IMR-90 (cell line): ENCODE data around the gene TGM2. TPM values are rescaled to one million over a fixed set of nuclear protein-coding genes. Genes with fewer than 3 reads are reported as not detected.

Source experiments
- ATAC-seq: fragments of 200-7000 bp; cut with Tn5 transposase; 2 replicates; pipeline ENCODE4 v1.9.1; 2020; ENCODE audit warnings: low read depth, mild to moderate bottlenecking, moderate library complexity
- BruUV-seq: library from RNA; stranded (reverse); fragments of 400-500 nt; replicated peaks from 2 replicates; lab custom pipeline; 2021; lab: Mats Ljungman, UMichigan
- CTCF ChIA-PET: fragments of 300-600 bp; formaldehyde crosslinking; extraction: SDS; loops from one replicate; lab custom pipeline; 2021; ENCODE audit warnings: antibody characterized with exemption; lab: Yijun Ruan, JAX
- POLR2A ChIA-PET: fragments of 300-600 bp; sonication (Branson Sonifier 250); formaldehyde crosslinking; loops from one replicate; lab custom pipeline; 2022; ENCODE audit warnings: antibody characterized with exemption; ENCODE audit not compliant: unreplicated experiment; lab: Charles Lee
- DNase-seq: peaks from one replicate; pipeline ENCODE4 v3.0.0; 2013
- H2AFZ ChIP-seq: replicated peaks from 2 replicates; pipeline ENCODE3; 2013; ENCODE audit warnings: low read length, mild to moderate bottlenecking; ENCODE audit not compliant: poor library complexity
- H2AK5ac ChIP-seq: 2 replicates; pipeline ENCODE4 v1.6.1; 2013; ENCODE audit warnings: low read depth, low read length, inconsistent platforms
- H2AK9ac ChIP-seq: replicated peaks from 2 replicates; pipeline ENCODE3; 2013; ENCODE audit warnings: mild to moderate bottlenecking, low read depth, low read length, moderate library complexity; ENCODE audit not compliant: poor library complexity
- H2BK120ac ChIP-seq: 2 replicates; pipeline ENCODE4 v1.6.1; 2013; ENCODE audit warnings: low read depth, low read length, inconsistent platforms
- H2BK15ac ChIP-seq: 3 replicates; pipeline ENCODE4 v1.6.1; 2013; ENCODE audit warnings: low read depth, low read length, inconsistent platforms
- H2BK20ac ChIP-seq: 2 replicates; pipeline ENCODE4 v1.6.1; 2013; ENCODE audit warnings: low read depth, mild to moderate bottlenecking, inconsistent platforms, low read length, moderate library complexity
- H2BK5ac ChIP-seq: 2 replicates; pipeline ENCODE4 v1.6.1; 2013; ENCODE audit warnings: mild to moderate bottlenecking, low read depth, low read length, inconsistent platforms; ENCODE audit not compliant: poor library complexity, severe bottlenecking
- H3K14ac ChIP-seq: replicated peaks from 2 replicates; pipeline ENCODE4 v1.6.1; 2013; ENCODE audit warnings: low read depth, low read length, inconsistent platforms
- H3K18ac ChIP-seq: 2 replicates; pipeline ENCODE4 v1.6.1; 2013; ENCODE audit warnings: low read depth, low read length, control low read depth
- H3K23ac ChIP-seq: 2 replicates; pipeline ENCODE4 v1.6.1; 2013; ENCODE audit warnings: low read depth, low read length, inconsistent platforms
- H3K27ac ChIP-seq: 2 replicates; pipeline ENCODE4 v1.5.1; 2013; ENCODE audit warnings: mild to moderate bottlenecking, control low read depth, low read length; ENCODE audit not compliant: insufficient read depth
- H3K27me3 ChIP-seq: 2 replicates; pipeline ENCODE4 v1.6.1; 2013; ENCODE audit warnings: low read length; ENCODE audit not compliant: control insufficient read depth, insufficient read depth
- H3K36me3 ChIP-seq: 2 replicates; pipeline ENCODE4 v1.6.1; 2013; ENCODE audit warnings: low read length, mixed read lengths; ENCODE audit not compliant: control insufficient read depth, insufficient read depth
- H3K4ac ChIP-seq: 2 replicates; pipeline ENCODE4 v1.6.1; 2013; ENCODE audit warnings: low read depth, low read length, inconsistent platforms
- H3K4me1 ChIP-seq: 2 replicates; pipeline ENCODE4 v1.6.1; 2013; ENCODE audit warnings: low read length, mixed read lengths; ENCODE audit not compliant: control insufficient read depth, insufficient read depth
- H3K4me2 ChIP-seq: 2 replicates; pipeline ENCODE4 v1.6.1; 2013; ENCODE audit warnings: low read depth, mild to moderate bottlenecking, control low read depth, low read length, moderate library complexity
- H3K4me3 ChIP-seq: 2 replicates; pipeline ENCODE4 v1.5.1; 2013; ENCODE audit warnings: low read depth, mild to moderate bottlenecking, control low read depth, low read length, moderate library complexity; ENCODE audit not compliant: insufficient read depth
- H3K56ac ChIP-seq: 2 replicates; pipeline ENCODE4 v1.6.1; 2013; ENCODE audit warnings: low read length, inconsistent platforms; ENCODE audit not compliant: insufficient read depth; ENCODE audit errors: extremely low read depth
- H3K79me1 ChIP-seq, 2 experiments: 2 replicates each; pipeline ENCODE4 v1.6.1; 2013; ENCODE audit warnings: low read length in 2 of 2, inconsistent platforms in 1 of 2, low read depth in 1 of 2
- H3K9ac ChIP-seq: 2 replicates; pipeline ENCODE4 v1.6.1; 2013; ENCODE audit warnings: low read depth, low read length, control low read depth
- H3K9me1 ChIP-seq: 2 replicates; pipeline ENCODE4 v1.6.1; 2013; ENCODE audit warnings: low read length, inconsistent platforms; ENCODE audit not compliant: insufficient read depth
- H3K9me3 ChIP-seq: 2 replicates; pipeline ENCODE4 v1.6.1; 2013; ENCODE audit warnings: low read length; ENCODE audit not compliant: control insufficient read depth, insufficient read depth
- H4K20me1 ChIP-seq: 2 replicates; pipeline ENCODE4 v1.6.1; 2013; ENCODE audit warnings: low read length, inconsistent platforms; ENCODE audit not compliant: insufficient read depth
- H4K5ac ChIP-seq: 2 replicates; pipeline ENCODE4 v1.6.1; 2013; ENCODE audit warnings: mild to moderate bottlenecking, low read depth, low read length, control low read depth
- H4K8ac ChIP-seq, 2 experiments: 2 replicates each; pipeline ENCODE4 v1.6.1; 2013; ENCODE audit warnings: low read depth in 2 of 2, low read length in 2 of 2, control low read depth in 1 of 2, inconsistent platforms in 1 of 2
- H4K91ac ChIP-seq: 2 replicates; pipeline ENCODE4 v1.6.1; 2013; ENCODE audit warnings: low read depth, low read length, inconsistent platforms; ENCODE audit not compliant: insufficient read depth
- BHLHE40 ChIP-seq: fragments of 150-350 bp; IDR thresholded peaks from 2 replicates; pipeline ENCODE4 v1.6.1; 2016; ENCODE audit warnings: mild to moderate bottlenecking, low read depth, low read length
- CEBPB ChIP-seq: IDR thresholded peaks from 2 replicates; pipeline ENCODE4 v1.6.1; 2012; ENCODE audit warnings: low read depth, low read length, improper control_type of control experiment
- CHD1 ChIP-seq: IDR thresholded peaks from 2 replicates; pipeline ENCODE4 v1.6.1; 2012; ENCODE audit warnings: low read depth, low read length, improper control_type of control experiment
- ELK1 ChIP-seq: fragments of 150-350 bp; IDR thresholded peaks from 2 replicates; pipeline ENCODE4 v1.6.1; 2016; ENCODE audit warnings: low read depth, mild to moderate bottlenecking, low read length, moderate library complexity, borderline replicate concordance
- FOS ChIP-seq: fragments of 150-350 bp; IDR thresholded peaks from 2 replicates; pipeline ENCODE4 v1.6.1; 2016; ENCODE audit warnings: low read depth, low read length
- MAFK ChIP-seq: IDR thresholded peaks from 2 replicates; pipeline ENCODE4 v1.6.1; 2012; ENCODE audit warnings: low read depth, low read length, improper control_type of control experiment
- MAZ ChIP-seq: IDR thresholded peaks from 2 replicates; pipeline ENCODE4 v1.6.1; 2012; ENCODE audit warnings: low read depth, mild to moderate bottlenecking, low read length, improper control_type of control experiment, moderate library complexity, borderline replicate concordance
- MXI1 ChIP-seq: IDR thresholded peaks from 2 replicates; pipeline ENCODE4 v1.6.1; 2012; ENCODE audit warnings: low read depth, mild to moderate bottlenecking, low read length, moderate library complexity, borderline replicate concordance
- NFE2L2 ChIP-seq: fragments of 150-350 bp; IDR thresholded peaks from 2 replicates; pipeline ENCODE4 v1.6.1; 2016; ENCODE audit warnings: low read depth, mild to moderate bottlenecking, low read length
- POLR2A ChIP-seq: IDR thresholded peaks from 2 replicates; pipeline ENCODE4 v1.6.1; 2012; ENCODE audit warnings: mild to moderate bottlenecking, low read depth, low read length
- RAD21 ChIP-seq: IDR thresholded peaks from 2 replicates; pipeline ENCODE4 v1.6.1; 2012; ENCODE audit warnings: low read length, improper control_type of control experiment
- RCOR1 ChIP-seq: IDR thresholded peaks from 2 replicates; pipeline ENCODE4 v1.6.1; 2012; ENCODE audit warnings: mild to moderate bottlenecking, low read length, improper control_type of control experiment; ENCODE audit not compliant: insufficient replicate concordance
- RFX5 ChIP-seq: IDR thresholded peaks from 2 replicates; pipeline ENCODE4 v1.8.0; 2012; ENCODE audit warnings: low read depth, mild to moderate bottlenecking, low read length, moderate library complexity
- SMC3 ChIP-seq: fragments of 150-350 bp; IDR thresholded peaks from 2 replicates; pipeline ENCODE4 v1.6.1; 2016; ENCODE audit warnings: low read depth, mild to moderate bottlenecking, antibody characterized with exemption, low read length, moderate library complexity
- WGBS, 2 experiments: methylation state at CpG; one replicate each; pipeline versions ENCODE4 v1.1.5 to v1.1.7; 2013; ENCODE audit warnings: missing lambda C conversion rate in 2 of 2; ENCODE audit not compliant: insufficient read length in 1 of 2; ENCODE audit errors: extremely low coverage in 2 of 2; 5-methylcytosine and 5-hydroxymethylcytosine counted together
- dilution Hi-C: fragments of 300-500 bp; cut with HindIII; formaldehyde crosslinking; loops from one replicate; pipeline ENCODE4 v1.14.3; 2018; ENCODE audit warnings: low sequenced_read_pairs; ENCODE audit not compliant: unreplicated experiment
- in situ Hi-C: fragments of 300-500 bp; cut with MboI; formaldehyde crosslinking; loops from 3 replicates; pipeline ENCODE4 v1.14.3; 2019; ENCODE audit warnings: low sequenced_read_pairs, inconsistent platforms, mixed read lengths
- intact Hi-C: fragments of 100-400 bp; cut with micrococcal nuclease; formaldehyde crosslinking; loops from 2 replicates; pipeline ENCODE4 v1.10.0; 2022
- polyA plus RNA-seq, 3 experiments: library from polyadenylated mRNA; depleted of rRNA; stranded (reverse); fragments of >200 nt; gene quantifications; 2 replicates each; pipeline ENCODE4 v1.2.3, GENCODE V29; 2012; ENCODE audit warnings: low replicate concordance in 1 of 3
- total RNA-seq: library from RNA; depleted of rRNA; stranded (reverse); fragments of >200 nt; gene quantifications from 2 replicates; pipeline ENCODE4 v1.2.3, GENCODE V29; 2012
- TF ChIP-seq, protein P1 (sequence below): fragments of 150-350 bp; IDR thresholded peaks from 2 replicates; pipeline ENCODE4 v1.6.1; 2017; ENCODE audit warnings: mild to moderate bottlenecking, antibody characterized with exemption, low read length, low read depth
- TF ChIP-seq, protein P2 (sequence below): conservative IDR thresholded peaks from 2 replicates; pipeline ENCODE4 v1.5.1; 2012; ENCODE audit warnings: mild to moderate bottlenecking, low read depth, low read length, improper control_type of control experiment

The TGM2 gene
- total and polyA plus RNA-seq, 2 of the 4 experiments (the other 2 are of a cell fraction) = 239 to 268 TPM

- WGBS, 2 experiments = 97% methylated on average over 6 of the region's 16 CpGs; no CpG with 5 or more reads in 1 of the 2 experiments
- DNase-seq (no peak), ATAC-seq (no peak)
- H2BK20ac ChIP-seq = no peak overlapping the region
- ChIA-PET CTCF (no interaction called here), POLR2A (no interaction called here)
- dilution Hi-C loops = no loop called here
- H3K4me2 ChIP-seq = no peak overlapping the region
- peak overlapping the region; percentile 12; the same call in 1 of the 2 replicates for H2BK120ac ChIP-seq
- no peak overlapping the region for H3K23ac ChIP-seq
- no peak overlapping the region for H3K9ac ChIP-seq
- H3K4ac ChIP-seq = peak overlapping the region; percentile 26; the same call in 1 of the 2 replicates
- peaks cover 4 to 28% of the 10 kb centered on the region in 2 experiments; a peak in 3 of 4 replicates for H3K79me1 ChIP-seq
- no peak overlapping the region for H2BK5ac ChIP-seq
- H3K9me1 ChIP-seq = peaks cover 28% of the 10 kb centered on the region
- H3K56ac ChIP-seq = no peak overlapping the region
- TF ChIP-seq RAD21 = no peak
- TF ChIP-seq CEBPB = no peak
- TF ChIP-seq MAFK = no peak
- TF ChIP-seq BHLHE40 = no peak
- no peak for TF ChIP-seq FOS
- no peak for TF ChIP-seq RFX5
- no peak for TF ChIP-seq NFE2L2
- no peak for TF ChIP-seq MXI1
- no peak for TF ChIP-seq RCOR1
- TF ChIP-seq MAZ = no peak
- no peak for TF ChIP-seq POLR2A
- TF ChIP-seq, protein P1, sequence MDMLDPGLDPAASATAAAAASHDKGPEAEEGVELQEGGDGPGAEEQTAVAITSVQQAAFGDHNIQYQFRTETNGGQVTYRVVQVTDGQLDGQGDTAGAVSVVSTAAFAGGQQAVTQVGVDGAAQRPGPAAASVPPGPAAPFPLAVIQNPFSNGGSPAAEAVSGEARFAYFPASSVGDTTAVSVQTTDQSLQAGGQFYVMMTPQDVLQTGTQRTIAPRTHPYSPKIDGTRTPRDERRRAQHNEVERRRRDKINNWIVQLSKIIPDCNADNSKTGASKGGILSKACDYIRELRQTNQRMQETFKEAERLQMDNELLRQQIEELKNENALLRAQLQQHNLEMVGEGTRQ = no peak
- no peak for TF ChIP-seq CHD1
- TF ChIP-seq SMC3 = no peak
- TF ChIP-seq, protein P2, sequence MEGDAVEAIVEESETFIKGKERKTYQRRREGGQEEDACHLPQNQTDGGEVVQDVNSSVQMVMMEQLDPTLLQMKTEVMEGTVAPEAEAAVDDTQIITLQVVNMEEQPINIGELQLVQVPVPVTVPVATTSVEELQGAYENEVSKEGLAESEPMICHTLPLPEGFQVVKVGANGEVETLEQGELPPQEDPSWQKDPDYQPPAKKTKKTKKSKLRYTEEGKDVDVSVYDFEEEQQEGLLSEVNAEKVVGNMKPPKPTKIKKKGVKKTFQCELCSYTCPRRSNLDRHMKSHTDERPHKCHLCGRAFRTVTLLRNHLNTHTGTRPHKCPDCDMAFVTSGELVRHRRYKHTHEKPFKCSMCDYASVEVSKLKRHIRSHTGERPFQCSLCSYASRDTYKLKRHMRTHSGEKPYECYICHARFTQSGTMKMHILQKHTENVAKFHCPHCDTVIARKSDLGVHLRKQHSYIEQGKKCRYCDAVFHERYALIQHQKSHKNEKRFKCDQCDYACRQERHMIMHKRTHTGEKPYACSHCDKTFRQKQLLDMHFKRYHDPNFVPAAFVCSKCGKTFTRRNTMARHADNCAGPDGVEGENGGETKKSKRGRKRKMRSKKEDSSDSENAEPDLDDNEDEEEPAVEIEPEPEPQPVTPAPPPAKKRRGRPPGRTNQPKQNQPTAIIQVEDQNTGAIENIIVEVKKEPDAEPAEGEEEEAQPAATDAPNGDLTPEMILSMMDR = no peak
- TF ChIP-seq ELK1 = no peak
- intact Hi-C loops = no loop called here
- H4K91ac ChIP-seq = no peak overlapping the region
- no peak overlapping the region for H3K18ac ChIP-seq
- in situ Hi-C loops = no loop called here
- no peak overlapping the region for H4K5ac ChIP-seq
- H3K27ac ChIP-seq = no peak overlapping the region
- peaks cover 58% of the 10 kb centered on the region for H3K36me3 ChIP-seq
- H2AK5ac ChIP-seq = peak overlapping the region; percentile 47
- H3K4me1 ChIP-seq = peaks cover 17% of the 10 kb centered on the region
- no peaks in the 10 kb centered on the region for H4K20me1 ChIP-seq
- no peak overlapping the region; a peak in 1 of 4 replicates for H4K8ac ChIP-seq
- H2AK9ac ChIP-seq = no peak overlapping the region
- H3K4me3 ChIP-seq = no peak overlapping the region
- H3K27me3 ChIP-seq = no peaks in the 10 kb centered on the region
- no TSS peak for BruUV-seq
- H3K9me3 ChIP-seq = no peaks in the 10 kb centered on the region
- no peak overlapping the region for H3K14ac ChIP-seq
- no peak overlapping the region for H2AFZ ChIP-seq
- no peak overlapping the region for H2BK15ac ChIP-seq
Observed at GRCh38 chr20:38141889-38142494, 23.1 kb downstream of the TGM2 start.
